Stimulated activated CD4-positive, alpha-beta T cell treated with anti-CD3 and anti-CD28 coated beads, Interleukin-4, amount 100 ng/mL, for 24 hours (primary cell): ENCODE measurements around the gene SETMAR.

Experiments used
- DNase-seq: peaks from one replicate; pipeline ENCODE4 v3.0.0-alpha.2; 2020

Gene SETMAR

DNA sequence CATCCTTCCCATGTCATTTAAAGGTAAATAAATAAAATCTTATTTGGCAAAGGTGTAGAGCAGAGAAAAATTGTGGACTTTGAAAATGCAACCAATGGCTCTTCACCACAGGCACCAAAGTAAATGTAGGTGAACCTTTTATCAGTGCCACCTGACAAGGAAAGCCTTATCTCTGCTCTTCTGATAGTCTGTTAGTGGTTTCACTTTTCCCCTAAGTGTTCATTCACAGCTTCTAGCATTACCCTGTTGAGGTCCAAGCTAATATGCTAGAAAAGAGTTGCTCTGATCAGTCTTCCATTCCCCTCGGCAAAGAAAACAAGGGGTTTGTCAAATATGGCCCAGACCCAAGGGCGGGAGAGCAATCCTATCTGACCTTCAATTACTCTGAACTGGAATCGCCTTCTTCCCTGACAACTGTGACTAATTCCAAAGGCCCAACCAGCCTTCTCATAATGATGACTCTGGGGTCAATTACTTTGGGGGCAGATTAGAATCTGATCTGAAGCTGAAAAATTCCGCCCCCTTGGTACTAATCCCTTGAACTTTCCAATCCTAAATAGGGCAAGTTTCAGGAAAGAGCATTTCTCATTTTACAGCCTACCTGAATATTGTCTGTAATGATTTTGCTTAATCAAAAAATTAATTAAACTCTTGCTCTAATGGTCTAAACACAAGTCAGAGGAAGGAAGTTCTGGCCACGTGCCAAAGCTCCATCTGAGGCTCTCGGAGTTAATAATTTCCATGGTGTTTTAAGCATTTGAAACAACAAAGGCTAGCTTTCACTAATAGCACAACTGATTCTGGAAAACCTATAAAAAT lies 52.4 kb downstream of the SETMAR start:
- no peak for DNase-seq

DNA sequence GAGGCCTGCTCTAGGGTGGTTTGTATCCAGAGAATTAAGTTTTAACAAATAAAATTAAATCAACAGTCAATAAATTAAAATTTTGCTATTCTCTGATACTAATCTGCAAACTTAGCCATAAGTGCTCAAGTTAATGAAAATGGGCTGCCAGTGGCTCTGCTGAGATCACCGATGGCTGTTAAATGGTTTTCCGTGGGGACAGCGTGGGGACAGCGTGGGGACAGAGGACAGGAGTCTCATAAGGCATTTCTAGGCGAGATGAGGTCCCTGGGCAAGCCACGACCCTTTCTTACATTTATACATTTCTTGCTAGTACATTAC lies 53.0 kb downstream of the SETMAR start:
- no peak for DNase-seq

DNA sequence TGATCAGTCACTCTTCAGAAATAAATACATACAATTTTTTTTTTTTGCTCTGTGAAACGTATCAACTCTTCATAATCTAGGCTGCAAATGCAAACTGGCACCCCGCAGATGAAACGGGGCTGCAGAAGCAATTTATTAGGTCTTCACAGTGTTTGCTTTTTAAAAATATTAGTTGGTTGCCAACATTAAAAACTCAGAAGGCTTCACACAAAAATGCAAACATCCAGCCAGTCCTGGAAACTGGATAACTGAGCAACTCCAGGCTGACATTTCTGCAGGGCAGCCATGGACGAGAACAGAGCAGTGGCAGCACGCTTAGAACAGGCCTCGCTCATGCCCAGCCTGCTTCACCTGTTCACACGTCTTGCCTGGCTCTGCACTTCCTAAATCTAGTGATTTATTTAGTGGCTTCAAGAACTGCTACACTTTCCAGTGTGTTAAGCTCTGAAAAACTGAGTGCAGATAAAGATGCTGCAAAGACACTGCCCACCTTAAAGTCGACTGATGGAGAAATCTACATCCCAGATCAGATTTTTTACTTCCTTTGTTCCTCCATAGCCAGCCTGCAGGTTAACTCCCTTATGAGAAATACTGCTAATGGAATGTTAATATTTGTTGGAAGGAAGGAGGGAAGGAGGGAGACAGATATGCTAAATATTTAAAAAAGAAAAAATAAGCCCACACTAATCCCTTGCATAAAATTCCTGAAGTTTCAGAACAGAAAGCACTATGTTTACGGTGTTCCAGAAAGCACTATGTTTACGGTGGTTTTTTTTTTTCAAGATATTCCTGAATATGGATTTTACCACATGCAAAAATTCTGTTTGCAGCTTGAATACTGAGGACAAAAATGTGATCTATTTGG lies 53.6 kb downstream of the SETMAR start:
- DNase-seq = no peak

GRCh38 chr3:4358273-4358672 lies 55.1 kb downstream of the SETMAR start:
- DNase-seq = no peak

DNA sequence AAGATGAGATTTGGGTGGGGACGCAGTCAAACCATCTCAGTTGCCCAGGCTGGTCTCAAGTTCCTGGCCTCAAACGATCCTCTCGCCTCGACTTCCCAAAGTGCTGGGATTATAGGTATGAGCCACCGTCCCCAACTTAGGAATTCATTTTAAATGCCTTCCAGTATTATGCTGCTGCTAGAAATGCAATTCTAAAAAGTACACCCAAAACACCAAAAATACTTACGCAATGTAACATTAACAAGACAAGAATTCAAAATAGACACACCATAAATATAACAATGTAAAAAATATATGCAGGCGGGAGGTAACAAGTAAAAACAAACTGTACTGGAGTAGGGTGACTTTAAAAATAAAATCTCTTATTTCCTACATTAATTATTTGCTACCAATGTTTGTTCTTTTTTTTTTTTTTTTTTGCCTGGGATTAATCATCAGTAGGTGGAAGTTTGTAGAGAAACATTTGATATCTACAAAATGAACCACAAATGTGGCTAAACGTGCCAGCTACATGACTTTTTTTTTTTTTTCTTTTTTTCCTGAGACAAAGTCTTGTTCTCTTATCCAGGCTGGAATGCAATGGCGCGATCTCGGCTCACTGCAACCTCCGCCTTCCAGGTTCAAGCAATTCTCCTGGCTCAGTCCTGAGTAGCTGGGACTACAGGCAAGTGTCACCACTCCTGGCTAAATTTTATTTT lies 56.8 kb downstream of the SETMAR start:
- DNase-seq = no peak

DNA sequence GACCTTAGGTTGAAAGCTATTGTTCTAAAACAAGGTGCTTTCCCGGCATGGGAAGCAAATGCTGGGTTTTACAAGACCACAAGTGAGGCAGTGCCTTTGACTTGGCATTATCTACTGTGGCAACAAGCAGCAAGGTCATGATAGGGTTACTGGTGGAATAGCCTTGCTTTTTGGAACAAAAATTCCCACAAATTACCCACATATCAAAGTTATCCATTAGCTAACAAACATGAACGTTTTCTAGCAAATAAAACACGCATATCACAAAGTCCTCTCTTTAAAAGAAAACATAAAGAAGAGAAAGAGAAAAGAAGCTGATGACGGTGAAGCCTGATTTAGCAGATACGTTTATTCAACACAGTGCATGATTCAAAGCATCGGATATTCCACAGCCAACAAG lies 57.6 kb downstream of the SETMAR start:
- no peak for DNase-seq

GRCh38 chr3:4362523-4362922 lies 59.4 kb downstream of the SETMAR start:
- DNase-seq = no peak
